Midbrain (tissue), 1 donor: Measurements from ENCODE around the gene DND1.
"Not testable (repeated sequence)": the region's sequence is repeated elsewhere in the genome, so short reads cannot be mapped to it uniquely, and the experiment has no call there.

Experiments used
- DNase-seq: peaks from one replicate; lab custom pipeline; 2025; lab: John Stamatoyannopoulos, UW

The DND1 gene

GRCh38 chr5:140631036-140631417 lies 42.3 kb downstream of the DND1 start:
- DNase-seq, result no peak

GRCh38 chr5:140630292-140631035 lies 42.9 kb downstream of the DND1 start:
- no peak for DNase-seq

GRCh38 chr5:140628711-140629110 lies 44.7 kb downstream of the DND1 start:
- DNase-seq, result no peak

GRCh38 chr5:140627972-140628371 lies 45.4 kb downstream of the DND1 start:
- DNase-seq, result no peak

GRCh38 chr5:140624886-140625285 lies 48.5 kb downstream of the DND1 start:
- not testable (repeated sequence) for DNase-seq

- DNase-seq, result not testable (repeated sequence)
Observed at GRCh38 chr5:140623061-140623460, 50.3 kb downstream of the DND1 start.

- no peak for DNase-seq
Observed at GRCh38 chr5:140622301-140622700, 51.1 kb downstream of the DND1 start.
